HPDE6-E6E7 (cell line): ENCODE results near the gene LRCH1.

Experiments
- DNase-seq: peaks from one replicate; pipeline ENCODE4 v3.0.0; 2011; ENCODE audit warnings: missing footprints; ENCODE audit errors: extremely low spot score

The LRCH1 gene

DNA sequence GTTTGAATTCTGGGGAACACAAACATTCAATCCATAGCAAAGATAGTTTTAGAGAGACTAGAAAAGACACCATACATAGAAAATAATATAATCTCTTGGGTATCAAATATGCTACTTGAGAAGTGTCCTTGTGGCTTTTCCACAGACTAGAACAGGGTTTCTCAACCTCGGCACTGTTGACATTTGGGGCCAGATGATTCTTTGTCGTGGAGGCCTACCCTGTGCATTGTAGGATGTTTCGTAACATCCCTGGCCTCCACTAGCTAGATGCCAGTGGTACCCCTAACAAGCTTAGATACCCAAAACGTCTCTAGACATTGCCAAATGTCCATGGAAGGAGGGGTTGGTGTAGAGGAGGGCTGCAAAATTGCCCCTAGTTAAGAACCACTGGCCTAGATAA is 246.2 kb downstream of the LRCH1 start:
- no peak for DNase-seq

DNA sequence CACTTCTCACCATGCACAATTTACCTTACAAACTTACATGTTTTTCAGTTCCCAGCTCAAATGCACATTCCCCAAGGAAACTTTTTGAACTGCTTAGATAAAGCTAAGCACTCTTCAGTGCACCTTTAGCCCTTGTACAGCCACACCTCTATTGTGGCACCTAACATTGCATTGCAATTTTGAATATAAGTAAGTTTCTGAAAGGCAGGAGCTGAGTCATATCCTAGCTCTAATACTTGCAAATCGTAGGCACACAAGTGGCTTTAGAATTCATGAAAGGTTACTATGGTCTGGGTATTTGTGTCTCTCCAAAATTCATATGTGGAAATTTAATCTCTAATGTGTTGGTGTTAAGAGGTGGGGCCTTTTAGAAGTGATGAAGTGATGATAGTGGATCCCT is 248.9 kb downstream of the LRCH1 start:
- no peak for DNase-seq
